AG10803 (cell line): ENCODE measurements around the gene DBR1.

Source experiments
- DNase-seq: peaks from one replicate; pipeline ENCODE4 v3.0.0; 2010; ENCODE audit warnings: low read depth
- H3K4me3 ChIP-seq: 2 replicates; pipeline ENCODE4 v1.5.1; 2011; ENCODE audit warnings: mild to moderate bottlenecking, low read length, control low read depth
- CTCF ChIP-seq: conservative IDR thresholded peaks from 2 replicates; pipeline ENCODE4 v1.5.1; 2011; ENCODE audit warnings: mild to moderate bottlenecking, low read length, control low read depth, inconsistent platforms

DBR1 gene

DNA sequence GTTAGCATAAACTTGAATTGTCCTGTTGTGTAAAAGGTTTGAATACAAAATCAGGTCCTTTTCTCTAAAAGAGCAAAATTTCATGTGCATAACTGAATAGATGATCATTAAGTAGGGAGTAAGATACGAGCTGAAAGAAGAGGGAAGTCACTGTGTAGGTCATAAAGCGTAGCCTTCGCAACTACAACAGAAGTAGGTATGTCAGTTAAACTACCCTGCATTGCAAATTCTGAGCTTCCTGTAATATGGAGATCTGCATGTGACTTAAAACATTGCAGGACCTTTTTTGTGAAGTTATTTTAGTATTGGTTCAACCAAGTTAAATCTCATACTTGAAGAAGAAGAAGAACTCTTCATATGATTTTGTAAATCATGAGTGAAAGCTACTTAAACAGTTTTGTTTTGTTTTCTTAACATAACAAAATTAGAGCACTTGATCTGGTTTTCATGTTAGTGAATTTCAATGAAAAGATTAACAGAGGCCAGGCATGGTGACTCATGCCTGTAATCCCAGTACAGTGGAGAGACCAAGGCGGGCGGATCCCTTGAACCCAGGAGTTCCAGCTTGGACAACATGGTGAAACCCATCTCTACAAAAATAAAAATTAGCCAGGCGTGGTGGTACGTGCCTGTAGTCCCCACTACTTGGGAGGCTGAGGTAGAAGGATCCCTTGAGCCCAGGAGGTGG lies 38.8 kb upstream of the DBR1 start:
- TF ChIP-seq CTCF: no peak
- no peak for DNase-seq
- H3K4me3 ChIP-seq: no peak overlapping the region

- TF ChIP-seq CTCF: no peak
- DNase-seq: no peak
- no peak overlapping the region for H3K4me3 ChIP-seq
These were observed 35.8 kb upstream of the DBR1 start for GRCh38 chr3:138210528-138210927.

GRCh38 chr3:138206196-138206595 lies 31.5 kb upstream of the DBR1 start:
- no peak overlapping the region for H3K4me3 ChIP-seq
- no peak for TF ChIP-seq CTCF
- DNase-seq: no peak

- TF ChIP-seq CTCF: no peak
- no peak overlapping the region for H3K4me3 ChIP-seq
- no peak for DNase-seq
These were observed 30.8 kb upstream of the DBR1 start for GRCh38 chr3:138205527-138205926.

DNA sequence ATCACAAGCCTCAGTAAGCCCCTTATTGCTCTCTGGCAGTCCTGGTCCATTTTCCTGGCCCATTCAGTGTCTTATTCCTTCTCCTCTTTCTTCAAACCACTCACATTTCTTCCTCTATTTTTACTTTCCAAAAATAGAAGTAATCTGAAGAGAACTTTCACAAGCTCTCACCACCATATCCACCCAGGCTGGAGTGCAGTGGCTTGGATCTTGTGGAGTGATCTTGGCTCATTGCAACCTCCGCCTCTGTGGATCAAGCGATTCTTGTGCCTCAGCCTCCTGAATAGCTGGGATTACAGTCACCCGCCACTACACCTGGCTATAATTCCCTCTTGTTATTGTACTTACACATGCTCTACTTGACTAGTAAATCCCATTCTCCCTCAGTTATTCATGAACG lies 29.2 kb upstream of the DBR1 start:
- no peak overlapping the region for H3K4me3 ChIP-seq
- DNase-seq: no peak
- TF ChIP-seq CTCF: no peak

GRCh38 chr3:138202945-138203701 lies 28.4 kb upstream of the DBR1 start:
- no peak for TF ChIP-seq CTCF
- no peak overlapping the region for H3K4me3 ChIP-seq
- no peak for DNase-seq

DNA sequence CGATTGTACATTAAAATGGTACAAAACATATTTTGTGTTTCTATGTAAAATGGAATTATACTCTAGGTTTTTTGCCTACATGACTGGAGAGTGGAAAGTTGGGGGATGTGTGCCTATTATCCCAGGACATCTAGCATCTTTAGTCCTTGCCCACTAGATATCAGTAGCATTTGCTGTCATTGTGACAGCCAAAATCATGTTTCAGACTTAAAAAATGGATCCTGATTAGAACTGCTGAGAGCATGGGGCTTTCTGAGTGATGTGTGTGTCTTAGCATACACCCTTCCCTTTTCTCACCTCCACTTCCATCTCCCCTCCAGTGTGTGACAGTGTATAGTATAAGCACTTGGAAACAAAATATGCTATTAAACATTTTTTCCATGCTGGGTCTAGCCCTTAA lies 25.7 kb upstream of the DBR1 start:
- no peak overlapping the region for H3K4me3 ChIP-seq
- TF ChIP-seq CTCF: no peak
- DNase-seq: no peak
